ENCODE measurements around the gene TIPARP. TPM values are rescaled to one million over a fixed set of nuclear protein-coding genes. Genes with fewer than 3 reads are reported as not detected.

TIPARP gene
- total and polyA plus RNA-seq, 2 of the 13 experiments (the other 11 are each of a cell fraction or from before 2014, with no cell fraction given), result 7.3 to 19.7 TPM

DNA sequence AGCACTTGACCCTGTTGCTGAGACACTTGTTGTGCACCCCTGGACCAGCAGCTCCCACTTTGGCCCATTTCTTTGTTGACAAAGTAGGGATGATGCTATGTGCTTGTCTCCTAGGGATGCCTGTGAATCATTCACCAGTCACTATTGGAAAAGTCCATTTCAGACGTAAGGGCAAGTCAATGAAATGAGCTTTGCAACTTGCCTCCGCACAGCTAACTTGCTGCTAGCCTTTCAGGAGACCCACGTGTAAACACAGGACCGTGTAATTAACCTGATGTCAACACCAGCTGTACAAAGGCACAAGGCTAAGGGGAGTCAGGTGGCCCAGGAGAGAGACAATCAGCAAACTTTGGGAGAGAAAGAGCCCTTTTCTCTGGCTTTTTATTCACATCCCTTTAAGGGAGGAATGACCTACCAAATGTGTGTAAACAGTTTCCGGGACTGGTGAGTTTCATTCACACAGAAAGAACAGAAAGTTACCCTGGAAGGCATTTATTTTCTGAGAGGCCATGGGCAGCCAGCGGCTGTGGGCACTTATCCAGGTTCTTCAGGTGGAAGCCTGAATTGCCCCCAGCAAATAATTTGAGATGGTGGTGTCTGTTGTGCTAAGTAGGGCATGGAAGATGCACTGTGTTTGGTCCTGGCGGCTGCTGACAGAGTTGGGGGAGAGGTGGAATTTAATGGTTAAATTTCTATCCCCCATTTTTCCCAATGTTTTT is 54.0 kb downstream of the TIPARP start (continued):
- TF ChIP-seq, protein P1, sequence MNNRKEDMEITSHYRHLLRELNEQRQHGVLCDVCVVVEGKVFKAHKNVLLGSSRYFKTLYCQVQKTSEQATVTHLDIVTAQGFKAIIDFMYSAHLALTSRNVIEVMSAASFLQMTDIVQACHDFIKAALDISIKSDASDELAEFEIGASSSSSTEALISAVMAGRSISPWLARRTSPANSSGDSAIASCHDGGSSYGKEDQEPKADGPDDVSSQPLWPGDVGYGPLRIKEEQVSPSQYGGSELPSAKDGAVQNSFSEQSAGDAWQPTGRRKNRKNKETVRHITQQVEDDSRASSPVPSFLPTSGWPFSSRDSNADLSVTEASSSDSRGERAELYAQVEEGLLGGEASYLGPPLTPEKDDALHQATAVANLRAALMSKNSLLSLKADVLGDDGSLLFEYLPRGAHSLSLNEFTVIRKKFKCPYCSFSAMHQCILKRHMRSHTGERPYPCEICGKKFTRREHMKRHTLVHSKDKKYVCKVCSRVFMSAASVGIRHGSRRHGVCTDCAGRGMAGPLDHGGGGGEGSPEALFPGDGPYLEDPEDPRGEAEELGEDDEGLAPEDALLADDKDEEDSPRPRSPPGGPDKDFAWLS (CRISPR knock-in tag; IDR thresholded peaks at IDR 0.05; ENCODE audit: borderline replicate concordance), result no peak
- TF ChIP-seq GFI1 (CRISPR knock-in tag; IDR thresholded peaks at IDR 0.05; ENCODE audit: borderline replicate concordance), result peak; percentile 62; the same call in 1 of the 2 replicates
- TF ChIP-seq NFATC3 (CRISPR knock-in tag; IDR thresholded peaks at IDR 0.05), result no peak
- no peak for TF ChIP-seq ZNF10 (CRISPR knock-in tag; IDR thresholded peaks at IDR 0.05; ENCODE audit: borderline replicate concordance, low read depth)
- no peak for TF ChIP-seq RFX3 (CRISPR knock-in tag; IDR thresholded peaks at IDR 0.05)
- TF ChIP-seq ZIK1 (CRISPR knock-in tag; IDR thresholded peaks at IDR 0.05; ENCODE audit: borderline replicate concordance, low read depth), result no peak
- TF ChIP-seq, protein P2, sequence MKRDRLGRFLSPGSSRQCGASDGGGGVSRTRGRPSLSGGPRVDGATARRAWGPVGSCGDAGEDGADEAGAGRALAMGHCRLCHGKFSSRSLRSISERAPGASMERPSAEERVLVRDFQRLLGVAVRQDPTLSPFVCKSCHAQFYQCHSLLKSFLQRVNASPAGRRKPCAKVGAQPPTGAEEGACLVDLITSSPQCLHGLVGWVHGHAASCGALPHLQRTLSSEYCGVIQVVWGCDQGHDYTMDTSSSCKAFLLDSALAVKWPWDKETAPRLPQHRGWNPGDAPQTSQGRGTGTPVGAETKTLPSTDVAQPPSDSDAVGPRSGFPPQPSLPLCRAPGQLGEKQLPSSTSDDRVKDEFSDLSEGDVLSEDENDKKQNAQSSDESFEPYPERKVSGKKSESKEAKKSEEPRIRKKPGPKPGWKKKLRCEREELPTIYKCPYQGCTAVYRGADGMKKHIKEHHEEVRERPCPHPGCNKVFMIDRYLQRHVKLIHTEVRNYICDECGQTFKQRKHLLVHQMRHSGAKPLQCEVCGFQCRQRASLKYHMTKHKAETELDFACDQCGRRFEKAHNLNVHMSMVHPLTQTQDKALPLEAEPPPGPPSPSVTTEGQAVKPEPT (CRISPR knock-in tag; IDR thresholded peaks at IDR 0.05; ENCODE audit: low read depth), result no peak
- no peak for TF ChIP-seq MTF1 (CRISPR knock-in tag; IDR thresholded peaks at IDR 0.05)
- TF ChIP-seq ZNF782 (CRISPR knock-in tag; IDR thresholded peaks at IDR 0.05; ENCODE audit: borderline replicate concordance), result no peak
- TF ChIP-seq, protein P3, sequence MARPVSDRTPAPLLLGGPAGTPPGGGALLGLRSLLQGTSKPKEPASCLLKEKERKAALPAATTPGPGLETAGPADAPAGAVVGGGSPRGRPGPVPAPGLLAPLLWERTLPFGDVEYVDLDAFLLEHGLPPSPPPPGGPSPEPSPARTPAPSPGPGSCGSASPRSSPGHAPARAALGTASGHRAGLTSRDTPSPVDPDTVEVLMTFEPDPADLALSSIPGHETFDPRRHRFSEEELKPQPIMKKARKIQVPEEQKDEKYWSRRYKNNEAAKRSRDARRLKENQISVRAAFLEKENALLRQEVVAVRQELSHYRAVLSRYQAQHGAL (CRISPR knock-in tag; IDR thresholded peaks at IDR 0.05; ENCODE audit: not compliant biosample characterization), result no peak
- TF ChIP-seq ZNF136 (CRISPR knock-in tag; IDR thresholded peaks at IDR 0.05; ENCODE audit: low read depth), result no peak
- peak; percentile 91 for TF ChIP-seq SALL1 (CRISPR knock-in tag; IDR thresholded peaks at IDR 0.05)
- TF ChIP-seq MIER2 (CRISPR knock-in tag; IDR thresholded peaks at IDR 0.05), result peak; percentile 74; the same call in 1 of the 2 replicates
- no peak for TF ChIP-seq FOSL1 (CRISPR knock-in tag; IDR thresholded peaks at IDR 0.05; ENCODE audit: borderline replicate concordance)
- TF ChIP-seq KMT2B (CRISPR knock-in tag; IDR thresholded peaks at IDR 0.05), result peak; percentile 60; the same call in 1 of the 2 replicates
- TF ChIP-seq, protein P4, sequence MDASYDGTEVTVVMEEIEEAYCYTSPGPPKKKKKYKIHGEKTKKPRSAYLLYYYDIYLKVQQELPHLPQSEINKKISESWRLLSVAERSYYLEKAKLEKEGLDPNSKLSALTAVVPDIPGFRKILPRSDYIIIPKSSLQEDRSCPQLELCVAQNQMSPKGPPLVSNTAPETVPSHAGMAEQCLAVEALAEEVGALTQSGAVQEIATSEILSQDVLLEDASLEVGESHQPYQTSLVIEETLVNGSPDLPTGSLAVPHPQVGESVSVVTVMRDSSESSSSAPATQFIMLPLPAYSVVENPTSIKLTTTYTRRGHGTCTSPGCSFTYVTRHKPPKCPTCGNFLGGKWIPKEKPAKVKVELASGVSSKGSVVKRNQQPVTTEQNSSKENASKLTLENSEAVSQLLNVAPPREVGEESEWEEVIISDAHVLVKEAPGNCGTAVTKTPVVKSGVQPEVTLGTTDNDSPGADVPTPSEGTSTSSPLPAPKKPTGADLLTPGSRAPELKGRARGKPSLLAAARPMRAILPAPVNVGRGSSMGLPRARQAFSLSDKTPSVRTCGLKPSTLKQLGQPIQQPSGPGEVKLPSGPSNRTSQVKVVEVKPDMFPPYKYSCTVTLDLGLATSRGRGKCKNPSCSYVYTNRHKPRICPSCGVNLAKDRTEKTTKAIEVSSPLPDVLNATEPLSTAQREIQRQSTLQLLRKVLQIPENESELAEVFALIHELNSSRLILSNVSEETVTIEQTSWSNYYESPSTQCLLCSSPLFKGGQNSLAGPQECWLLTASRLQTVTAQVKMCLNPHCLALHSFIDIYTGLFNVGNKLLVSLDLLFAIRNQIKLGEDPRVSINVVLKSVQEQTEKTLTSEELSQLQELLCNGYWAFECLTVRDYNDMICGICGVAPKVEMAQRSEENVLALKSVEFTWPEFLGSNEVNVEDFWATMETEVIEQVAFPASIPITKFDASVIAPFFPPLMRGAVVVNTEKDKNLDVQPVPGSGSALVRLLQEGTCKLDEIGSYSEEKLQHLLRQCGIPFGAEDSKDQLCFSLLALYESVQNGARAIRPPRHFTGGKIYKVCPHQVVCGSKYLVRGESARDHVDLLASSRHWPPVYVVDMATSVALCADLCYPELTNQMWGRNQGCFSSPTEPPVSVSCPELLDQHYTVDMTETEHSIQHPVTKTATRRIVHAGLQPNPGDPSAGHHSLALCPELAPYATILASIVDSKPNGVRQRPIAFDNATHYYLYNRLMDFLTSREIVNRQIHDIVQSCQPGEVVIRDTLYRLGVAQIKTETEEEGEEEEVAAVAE (CRISPR knock-in tag; IDR thresholded peaks at IDR 0.05; ENCODE audit: borderline replicate concordance), result peak; percentile 51; the same call in 1 of the 2 replicates
- TF ChIP-seq NR2F6 (IDR thresholded peaks at IDR 0.05), result peak; percentile 63
- TF ChIP-seq NR2F6 (CRISPR knock-in tag; IDR thresholded peaks at IDR 0.05), result peak; percentile 49; the same call in 1 of the 2 replicates
- TF ChIP-seq, protein P5, sequence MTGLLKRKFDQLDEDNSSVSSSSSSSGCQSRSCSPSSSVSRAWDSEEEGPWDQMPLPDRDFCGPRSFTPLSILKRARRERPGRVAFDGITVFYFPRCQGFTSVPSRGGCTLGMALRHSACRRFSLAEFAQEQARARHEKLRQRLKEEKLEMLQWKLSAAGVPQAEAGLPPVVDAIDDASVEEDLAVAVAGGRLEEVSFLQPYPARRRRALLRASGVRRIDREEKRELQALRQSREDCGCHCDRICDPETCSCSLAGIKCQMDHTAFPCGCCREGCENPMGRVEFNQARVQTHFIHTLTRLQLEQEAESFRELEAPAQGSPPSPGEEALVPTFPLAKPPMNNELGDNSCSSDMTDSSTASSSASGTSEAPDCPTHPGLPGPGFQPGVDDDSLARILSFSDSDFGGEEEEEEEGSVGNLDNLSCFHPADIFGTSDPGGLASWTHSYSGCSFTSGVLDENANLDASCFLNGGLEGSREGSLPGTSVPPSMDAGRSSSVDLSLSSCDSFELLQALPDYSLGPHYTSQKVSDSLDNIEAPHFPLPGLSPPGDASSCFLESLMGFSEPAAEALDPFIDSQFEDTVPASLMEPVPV (CRISPR knock-in tag; IDR thresholded peaks at IDR 0.05), result no peak
